CD4-positive, alpha-beta T cell (primary cell): ENCODE data around the gene NCKAP5. TPM values are rescaled to one million over a fixed set of nuclear protein-coding genes. Genes with fewer than 3 reads are reported as not detected.

Experiments used
- ATAC-seq: fragments of 200-7000 bp; cut with Tn5 transposase; one replicate; pipeline ENCODE4 v1.10.0; 2022; ENCODE audit warnings: mild to moderate bottlenecking; ENCODE audit not compliant: poor library complexity
- CTCF ChIA-PET: fragments of 350-600 bp; sonication (Branson Sonifier 250); formaldehyde crosslinking; loops from one replicate; lab custom pipeline; 2021; ENCODE audit warnings: antibody characterized with exemption, inconsistent platforms; lab: Charles Lee
- POLR2A ChIA-PET: fragments of 350-600 bp; sonication (Branson Sonifier 250); formaldehyde crosslinking; loops from one replicate; lab custom pipeline; 2021; ENCODE audit warnings: antibody characterized with exemption, inconsistent platforms; lab: Charles Lee
- DNase-seq, 14 experiments: peaks; one replicate each; pipeline ENCODE4 v3.0.0-alpha.2; 2013 to 2020; ENCODE audit warnings: mixed read lengths in 2 of 14
- H3K27ac ChIP-seq, 2 donors: one replicate each; pipeline versions ENCODE4 v1.5.1 to v1.7.0; 2013; ENCODE audit warnings: low read length in 2 of 2, low read depth in 1 of 2, mild to moderate bottlenecking in 1 of 2
- H3K27me3 ChIP-seq, 2 experiments: 1 replicate in 1 of 2; 2 replicates in 1 of 2; pipeline versions ENCODE4 v1.6.1 to v1.7.0; 2013; ENCODE audit warnings: low read length in 2 of 2, control low read depth in 1 of 2, mild to moderate bottlenecking in 1 of 2, moderate library complexity in 1 of 2; ENCODE audit not compliant: insufficient read depth in 2 of 2, control insufficient read depth in 1 of 2
- H3K36me3 ChIP-seq: one replicate; pipeline ENCODE4 v1.6.1; 2013; ENCODE audit warnings: low read length, control low read depth; ENCODE audit not compliant: insufficient read depth
- H3K4me1 ChIP-seq: one replicate; pipeline ENCODE4 v1.6.1; 2013; ENCODE audit warnings: low read length, control low read depth; ENCODE audit not compliant: insufficient read depth
- H3K4me3 ChIP-seq: one replicate; pipeline ENCODE4 v1.5.1; 2013; ENCODE audit warnings: mild to moderate bottlenecking, low read length, moderate library complexity
- H3K9me3 ChIP-seq, 2 experiments: 1 replicate in 1 of 2; 2 replicates in 1 of 2; pipeline versions ENCODE4 v1.6.1 to v1.7.0; 2013; ENCODE audit warnings: low read length in 2 of 2, mild to moderate bottlenecking in 2 of 2, control low read depth in 1 of 2, moderate library complexity in 1 of 2; ENCODE audit not compliant: control insufficient read depth in 1 of 2, insufficient read depth in 1 of 2
- H3K27ac Mint-ChIP-seq: one replicate; pipeline ENCODE4 v1.8.0; 2020; ENCODE audit warnings: mixed read lengths
- H3K27me3 Mint-ChIP-seq: one replicate; pipeline ENCODE4 v1.8.0; 2021; ENCODE audit warnings: mixed read lengths
- H3K36me3 Mint-ChIP-seq: one replicate; pipeline ENCODE4 v1.8.0; 2021; ENCODE audit warnings: low read depth, mixed read lengths
- H3K4me1 Mint-ChIP-seq: one replicate; pipeline ENCODE4 v1.8.0; 2021; ENCODE audit warnings: low read depth, mixed read lengths
- H3K4me3 Mint-ChIP-seq: one replicate; pipeline ENCODE4 v1.8.0; 2020; ENCODE audit warnings: mild to moderate bottlenecking, mixed read lengths
- H3K9me3 Mint-ChIP-seq: one replicate; pipeline ENCODE4 v1.8.0; 2020; ENCODE audit warnings: mixed read lengths
- CTCF ChIP-seq: fragments of 200-600 bp; IDR thresholded peaks from one replicate; pipeline ENCODE4 v1.8.0; 2022; ENCODE audit warnings: antibody characterized with exemption, mild to moderate bottlenecking
- intact Hi-C, 2 experiments: fragments of 100-400 bp; cut with DNase I in 1 of 2; cut with micrococcal nuclease in 1 of 2; formaldehyde crosslinking; loops; one replicate each; pipeline versions ENCODE4 v1.15.1 to v1.9.0; 2023 to 2025; cut with DNase I, micrococcal nuclease
- total RNA-seq, 174 experiments: library from RNA in 2 of 174; stranded (reverse) in 2 of 174; gene quantifications; one replicate each; pipeline ENCODE4 v1.2.3 and lab custom pipeline; 2021 to 2026

NCKAP5 gene
- total RNA-seq, 2 experiments from 2014 or later, result not detected

GRCh38 chr2:133342286-133343017 lies 225.8 kb downstream of the NCKAP5 start:
- Mint-ChIP-seq H3K27me3 (no peaks in the 10 kb centered on the region), H3K27ac (no peak overlapping the region), H3K4me3 (no peak overlapping the region), H3K36me3 (no peaks in the 10 kb centered on the region), H3K4me1 (no peaks in the 10 kb centered on the region), H3K9me3 (peaks cover 3% of the 10 kb centered on the region)
- intact Hi-C loops, result no loop called here
- ATAC-seq, result no peak
- no peaks in the 10 kb centered on the region for H3K36me3 ChIP-seq
- DNase-seq, result no peak
- CTCF ChIA-PET, result no interaction called here
- H3K9me3 ChIP-seq, result peaks cover 0 to 3% of the 10 kb centered on the region in 2 experiments
- no peak for TF ChIP-seq CTCF
- no peaks in the 10 kb centered on the region for H3K4me1 ChIP-seq
- no peaks in the 10 kb centered on the region for H3K27me3 ChIP-seq
- POLR2A ChIA-PET, result no interaction called here
- H3K27ac ChIP-seq, result no peak overlapping the region
- H3K4me3 ChIP-seq, result no peak overlapping the region

DNA sequence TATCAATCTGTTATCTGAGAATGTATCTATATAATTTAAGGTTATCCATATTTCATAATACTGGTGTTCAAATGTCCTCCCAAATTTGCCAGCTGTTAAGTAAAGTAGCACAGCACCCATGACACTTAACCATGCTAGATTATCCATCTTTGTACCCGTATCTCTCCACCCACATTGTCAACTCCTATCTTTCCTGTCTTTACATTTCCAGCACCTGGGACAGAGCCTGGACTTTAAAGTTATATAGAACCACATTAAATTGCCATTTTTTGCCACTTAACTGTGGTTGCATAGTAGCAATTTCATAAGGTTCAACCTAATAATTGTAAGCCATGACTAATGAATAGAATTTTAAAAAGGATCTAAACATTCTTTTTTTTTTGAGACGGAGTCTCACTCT lies 226.7 kb downstream of the NCKAP5 start:
- intact Hi-C loops, result no loop called here
- CTCF ChIA-PET, result no interaction called here
- ATAC-seq, result no peak
- Histone ChIP-seq H3K36me3 (no peaks in the 10 kb centered on the region), H3K27ac (no peak overlapping the region), H3K4me3 (no peak overlapping the region), H3K4me1 (no peaks in the 10 kb centered on the region), H3K9me3 (peaks cover 0 to 3% of the 10 kb centered on the region in 2 experiments), H3K27me3 (no peaks in the 10 kb centered on the region)
- DNase-seq, result no peak
- H3K27me3 Mint-ChIP-seq, result no peaks in the 10 kb centered on the region
- H3K4me1 Mint-ChIP-seq, result no peaks in the 10 kb centered on the region
- H3K27ac Mint-ChIP-seq, result no peak overlapping the region
- POLR2A ChIA-PET, result no interaction called here
- no peaks in the 10 kb centered on the region for H3K36me3 Mint-ChIP-seq
- no peak for TF ChIP-seq CTCF
- H3K4me3 Mint-ChIP-seq, result no peak overlapping the region
- peaks cover 3% of the 10 kb centered on the region for H3K9me3 Mint-ChIP-seq

DNA sequence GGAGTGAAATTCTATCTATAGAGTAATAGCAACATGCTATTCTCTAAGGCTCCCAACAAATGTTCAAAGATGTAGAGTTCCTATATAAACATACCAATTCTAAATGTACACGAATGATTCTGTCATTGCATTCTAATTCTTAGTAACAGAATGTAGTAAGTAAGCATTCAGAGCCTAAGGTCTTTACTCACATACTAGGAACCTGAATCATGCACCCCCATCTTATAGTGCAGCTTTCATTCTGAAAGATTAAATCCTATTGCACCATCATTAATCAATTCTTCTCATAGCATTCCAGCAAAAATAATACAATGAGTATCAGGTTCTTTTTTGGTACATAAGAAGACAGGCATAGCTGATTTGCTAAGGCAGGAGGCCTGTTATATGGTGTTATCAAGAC lies 230.0 kb downstream of the NCKAP5 start:
- intact Hi-C loops, result no loop called here
- TF ChIP-seq CTCF, result no peak
- Mint-ChIP-seq H3K4me1 (no peaks in the 10 kb centered on the region), H3K4me3 (no peak overlapping the region), H3K27ac (no peak overlapping the region), H3K27me3 (no peaks in the 10 kb centered on the region), H3K9me3 (no peaks in the 10 kb centered on the region), H3K36me3 (no peaks in the 10 kb centered on the region)
- Histone ChIP-seq H3K27me3 (no peaks in the 10 kb centered on the region), H3K4me3 (no peak overlapping the region), H3K4me1 (no peaks in the 10 kb centered on the region), H3K27ac (no peak overlapping the region), H3K36me3 (no peaks in the 10 kb centered on the region), H3K9me3 (no peaks in the 10 kb centered on the region)
- CTCF ChIA-PET, result no interaction called here
- DNase-seq, result no peak
- POLR2A ChIA-PET, result no interaction called here
- ATAC-seq, result no peak
